Stimulated activated CD4-positive, alpha-beta T cell treated with anti-CD3 and anti-CD28 coated beads, Interleukin-12 subunit alpha, Interleukin-12 subunit beta, amount 100 ng/mL, for 48 hours (primary cell): ENCODE results near the gene MAP3K5.
A peak's percentile ranks its signal among the peaks of the same experiment; 100 is the strongest.
"Not testable (repeated sequence)": the region's sequence is repeated elsewhere in the genome, so short reads cannot be mapped to it uniquely, and the experiment has no call there.

Experiments used
- DNase-seq, 3 donors: peaks; one replicate each; pipeline ENCODE4 v3.0.0-alpha.2; 2020; ENCODE audit warnings: low read depth in 2 of 3, low spot score in 1 of 3

The MAP3K5 gene

GRCh38 chr6:136613477-136613876 lies 178.8 kb downstream of the MAP3K5 start:
- no peak for DNase-seq

GRCh38 chr6:136612666-136613389 lies 179.4 kb downstream of the MAP3K5 start:
- DNase-seq = no peak

- DNase-seq = no peak
These were observed 180.5 kb downstream of the MAP3K5 start for GRCh38 chr6:136611746-136612145.

GRCh38 chr6:136611133-136611532 lies 181.1 kb downstream of the MAP3K5 start:
- no peak for DNase-seq

GRCh38 chr6:136609873-136610706 lies 182.2 kb downstream of the MAP3K5 start:
- no peak for DNase-seq

- no peak for DNase-seq
These were observed 183.3 kb downstream of the MAP3K5 start for GRCh38 chr6:136608991-136609390.

GRCh38 chr6:136607932-136608772 lies 184.1 kb downstream of the MAP3K5 start:
- DNase-seq = peak; percentile 61 to 93 (median 77)

GRCh38 chr6:136607204-136607931 lies 184.9 kb downstream of the MAP3K5 start:
- DNase-seq = no peak

- no peak for DNase-seq
These were observed 187.3 kb downstream of the MAP3K5 start for GRCh38 chr6:136604928-136605510.

GRCh38 chr6:136604328-136604825 lies 187.9 kb downstream of the MAP3K5 start:
- no peak for DNase-seq

- DNase-seq = no peak
These were observed 191.5 kb downstream of the MAP3K5 start for GRCh38 chr6:136600818-136601217.

GRCh38 chr6:136599329-136600011 lies 192.8 kb downstream of the MAP3K5 start:
- no peak for DNase-seq

GRCh38 chr6:136598048-136598447 lies 194.2 kb downstream of the MAP3K5 start:
- DNase-seq = no peak

- DNase-seq = no peak
These were observed 197.6 kb downstream of the MAP3K5 start for GRCh38 chr6:136594671-136595070.

GRCh38 chr6:136593748-136594490 lies 198.4 kb downstream of the MAP3K5 start:
- peak; percentile 32 to 40 (median 32) for DNase-seq

- no peak for DNase-seq
These were observed 199.2 kb downstream of the MAP3K5 start for GRCh38 chr6:136592930-136593673.

- DNase-seq = no peak
These were observed 200.7 kb downstream of the MAP3K5 start for GRCh38 chr6:136591617-136592016.

GRCh38 chr6:136590846-136591245 lies 201.4 kb downstream of the MAP3K5 start:
- DNase-seq = not testable (repeated sequence)
